Subcutaneous abdominal adipose tissue (tissue), 5 donors: ENCODE measurements around the gene NRXN2.

Experiments
- H3K27ac ChIP-seq: one replicate; pipeline ENCODE4 v1.7.0; 2013; ENCODE audit warnings: low read depth, mild to moderate bottlenecking, inconsistent platforms, low read length, moderate library complexity
- H3K27me3 ChIP-seq, 5 donors: one replicate each; pipeline ENCODE4 v1.7.0; 2013; ENCODE audit warnings: low read length in 5 of 5, inconsistent platforms in 1 of 5; ENCODE audit not compliant: control insufficient read depth in 5 of 5, insufficient read depth in 4 of 5
- H3K36me3 ChIP-seq, 5 donors: one replicate each; pipeline ENCODE4 v1.7.0; 2013; ENCODE audit warnings: low read length in 5 of 5; ENCODE audit not compliant: control insufficient read depth in 5 of 5, insufficient read depth in 5 of 5
- H3K4me1 ChIP-seq, 5 donors: one replicate each; pipeline ENCODE4 v1.7.0; 2013; ENCODE audit warnings: low read length in 5 of 5, mild to moderate bottlenecking in 3 of 5, moderate library complexity in 1 of 5; ENCODE audit not compliant: control insufficient read depth in 5 of 5, insufficient read depth in 5 of 5
- H3K4me3 ChIP-seq, 5 donors: one replicate each; pipeline ENCODE4 v1.7.0; 2013; ENCODE audit warnings: low read length in 5 of 5, low read depth in 1 of 5
- H3K9ac ChIP-seq, 5 donors: one replicate each; pipeline ENCODE4 v1.7.0; 2013; ENCODE audit warnings: low read length in 5 of 5, mild to moderate bottlenecking in 4 of 5, moderate library complexity in 3 of 5
- H3K9me3 ChIP-seq, 5 donors: one replicate each; pipeline ENCODE4 v1.7.0; 2013; ENCODE audit warnings: low read length in 5 of 5; ENCODE audit not compliant: control insufficient read depth in 5 of 5
- donor health status: healthy.
- donor health status: healthy.
- donor health status: healthy.
- donor health status: healthy.
- donor health status: healthy.

Gene NRXN2

GRCh38 chr11:64558065-64558745 lies 164.8 kb downstream of the NRXN2 start:
- Histone ChIP-seq H3K4me3 (no peak overlapping the region), H3K4me1 (peaks cover 9 to 24% (median 22%) of the 10 kb centered on the region in 5 donors), H3K27ac (no peak overlapping the region), H3K9me3 (no peaks in the 10 kb centered on the region), H3K36me3 (no peaks in the 10 kb centered on the region), H3K27me3 (peaks cover 7 to 11% (median 8%) of the 10 kb centered on the region in 5 donors), H3K9ac (no peak overlapping the region)

GRCh38 chr11:64556721-64557250 lies 166.2 kb downstream of the NRXN2 start:
- Histone ChIP-seq H3K9me3 (no peaks in the 10 kb centered on the region), H3K27ac (no peak overlapping the region), H3K4me3 (no peak overlapping the region), H3K36me3 (no peaks in the 10 kb centered on the region), H3K9ac (no peak overlapping the region), H3K27me3 (peaks cover 7 to 11% (median 8%) of the 10 kb centered on the region in 5 donors), H3K4me1 (peaks cover 9 to 24% (median 22%) of the 10 kb centered on the region in 5 donors)
